Measurements from ENCODE around the gene PCSK2.

The PCSK2 gene

GRCh38 chr20:17343656-17344452, 117.0 kb downstream of the PCSK2 start:
- DNase-seq, result no peak

DNA sequence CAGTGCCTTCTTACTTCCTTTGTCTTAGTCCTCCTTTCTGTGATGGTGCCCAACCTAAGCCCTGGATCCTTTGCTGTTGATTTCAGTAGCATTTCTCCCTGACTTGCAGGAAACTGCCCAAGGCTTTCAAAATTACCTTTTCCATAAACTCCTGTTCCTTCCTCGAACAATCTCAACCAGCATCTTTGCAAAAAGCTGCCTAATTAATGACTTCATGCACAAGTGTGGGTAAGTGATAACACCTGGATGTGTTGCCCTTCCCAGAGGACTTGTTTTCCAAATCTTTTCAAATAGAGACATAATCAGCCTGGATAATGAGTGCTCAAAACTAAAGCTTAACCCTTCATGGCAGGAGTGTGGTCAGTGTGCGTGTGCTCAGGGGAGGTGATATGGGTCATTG, 118.0 kb downstream of the PCSK2 start:
- no peak for DNase-seq

GRCh38 chr20:17345321-17345720, 118.5 kb downstream of the PCSK2 start:
- DNase-seq, result no peak

GRCh38 chr20:17350321-17350720, 123.5 kb downstream of the PCSK2 start:
- DNase-seq, result no peak

- no peak for DNase-seq
Observed at GRCh38 chr20:17357238-17357637, 130.4 kb downstream of the PCSK2 start.

DNA sequence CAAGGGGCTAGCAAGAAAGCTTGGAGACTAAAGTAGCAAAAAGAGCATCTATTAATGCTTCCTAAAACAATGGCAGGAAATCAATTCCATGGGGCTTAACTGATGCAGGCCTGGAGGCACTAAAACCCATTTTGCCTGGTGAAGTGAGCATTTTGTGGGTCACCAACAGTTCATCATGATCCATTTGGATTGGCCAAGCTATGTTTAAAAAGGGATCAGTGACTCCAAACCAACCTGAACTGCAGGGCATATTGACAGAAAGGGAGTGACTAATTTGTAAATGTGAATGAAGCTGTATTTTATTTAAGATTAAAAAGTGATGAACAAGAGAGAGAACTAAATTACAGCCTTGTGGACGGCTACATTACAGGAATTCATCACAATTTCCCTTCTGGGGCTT, 132.0 kb downstream of the PCSK2 start:
- no peak for DNase-seq

GRCh38 chr20:17364681-17365080, 137.8 kb downstream of the PCSK2 start:
- DNase-seq, result no peak

GRCh38 chr20:17365831-17366230, 139.0 kb downstream of the PCSK2 start:
- no peak for DNase-seq

- no peak for DNase-seq
Observed at GRCh38 chr20:17369506-17369905, 142.7 kb downstream of the PCSK2 start.

- no peak for DNase-seq
Observed at GRCh38 chr20:17372806-17373440, 146.1 kb downstream of the PCSK2 start.

GRCh38 chr20:17374086-17374485, 147.2 kb downstream of the PCSK2 start:
- DNase-seq, result no peak

- DNase-seq, result no peak
Observed at GRCh38 chr20:17376031-17376430, 149.2 kb downstream of the PCSK2 start.

- no peak for DNase-seq
Observed at GRCh38 chr20:17377231-17377630, 150.4 kb downstream of the PCSK2 start.

DNA sequence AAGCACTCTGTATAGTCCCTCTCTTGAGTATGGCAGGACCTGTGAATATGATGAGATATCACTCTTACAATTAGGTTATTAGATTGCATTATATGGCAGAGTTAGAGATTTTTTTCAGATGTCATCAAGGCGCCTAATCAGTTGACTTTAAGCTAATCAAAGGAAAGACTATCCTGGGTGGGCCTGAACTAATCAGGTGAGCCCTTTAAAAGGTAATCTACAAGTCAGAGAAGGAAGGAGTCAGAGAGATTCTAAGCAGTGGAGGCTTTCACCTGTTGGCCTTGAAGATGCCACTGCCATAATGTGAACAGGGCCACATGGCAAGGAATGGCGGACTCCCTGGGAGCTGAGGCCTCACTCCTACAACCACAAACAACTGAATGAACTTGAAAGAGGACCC, 152.8 kb downstream of the PCSK2 start:
- DNase-seq, result no peak

DNA sequence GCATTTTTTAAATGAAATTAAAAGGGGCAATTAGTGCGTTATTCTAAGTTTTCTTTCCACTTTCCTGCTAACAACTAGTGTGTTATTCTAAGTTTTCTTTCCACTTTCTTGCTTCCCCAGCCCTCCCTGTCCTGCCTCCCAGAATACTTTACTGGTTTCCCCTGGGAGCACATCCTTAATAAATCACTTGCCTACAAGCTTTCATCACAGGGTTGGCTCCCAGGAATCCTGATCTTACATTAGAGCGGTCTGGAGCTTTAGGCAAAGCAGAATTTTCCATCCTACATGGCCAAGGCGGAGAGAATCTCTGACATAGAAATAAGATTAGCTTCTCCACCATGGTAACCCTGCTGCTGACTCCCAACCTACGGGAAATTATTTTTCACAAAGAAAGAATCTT, 154.0 kb downstream of the PCSK2 start:
- no peak for DNase-seq

DNA sequence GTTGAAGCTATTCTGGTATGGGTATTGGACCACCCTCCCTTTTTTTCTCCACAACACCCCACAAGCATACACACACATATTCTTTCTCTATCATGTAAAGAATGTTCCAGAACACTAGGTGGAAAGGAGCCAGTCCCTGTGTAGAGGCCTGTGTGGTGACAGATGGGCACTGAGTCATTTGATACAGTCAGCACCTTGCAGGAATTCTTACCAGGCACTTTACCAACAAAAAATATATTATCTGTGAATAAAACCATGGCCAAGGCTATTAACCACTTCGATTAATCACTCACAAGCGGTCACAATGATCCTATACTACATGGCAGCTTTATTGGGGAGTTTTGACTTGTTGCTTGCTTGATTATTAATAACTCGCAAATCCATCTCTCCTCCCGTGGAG, 154.9 kb downstream of the PCSK2 start:
- no peak for DNase-seq

- no peak for DNase-seq
Observed at GRCh38 chr20:17385798-17386197, 159.0 kb downstream of the PCSK2 start.

DNA sequence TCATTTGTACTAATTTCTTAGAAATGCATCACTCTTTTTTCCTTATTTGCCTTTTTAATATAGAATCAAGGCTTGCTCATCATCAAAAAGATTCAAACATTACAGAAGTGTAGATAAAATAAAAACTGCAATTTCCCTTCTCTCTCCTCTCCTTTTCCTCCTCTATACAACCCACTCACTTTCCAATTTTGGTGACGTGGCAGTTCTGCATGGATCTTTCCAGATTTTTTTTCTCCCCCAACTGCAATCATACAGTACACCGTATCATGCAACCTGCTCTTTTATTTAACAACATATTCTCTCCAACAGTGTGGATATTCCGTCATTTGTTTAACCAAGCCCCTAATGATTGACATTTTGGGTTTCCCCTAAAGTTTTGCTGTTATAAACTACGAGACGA, 163.8 kb downstream of the PCSK2 start:
- DNase-seq, result no peak

- no peak for DNase-seq
Observed at GRCh38 chr20:17391127-17391771, 164.4 kb downstream of the PCSK2 start.

DNA sequence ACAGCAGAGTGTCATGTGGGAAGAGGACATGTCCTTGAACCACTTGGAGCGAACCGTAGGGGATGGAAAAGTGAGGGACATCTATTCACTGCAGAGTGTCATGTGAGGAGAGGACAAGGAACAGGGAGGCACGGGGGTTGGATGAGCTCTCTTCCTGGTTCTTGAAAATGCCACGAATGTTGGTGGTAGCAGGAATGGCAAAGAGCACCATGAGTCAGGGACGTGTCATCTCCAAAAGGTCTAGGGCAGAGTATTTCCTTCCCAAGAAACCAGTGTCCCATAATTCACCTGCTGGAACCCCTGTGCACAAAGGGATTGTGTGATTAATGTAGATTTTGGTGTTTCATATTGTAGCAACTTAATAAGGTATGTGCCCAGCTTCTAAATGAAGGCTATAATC, 167.6 kb downstream of the PCSK2 start:
- DNase-seq, result no peak

DNA sequence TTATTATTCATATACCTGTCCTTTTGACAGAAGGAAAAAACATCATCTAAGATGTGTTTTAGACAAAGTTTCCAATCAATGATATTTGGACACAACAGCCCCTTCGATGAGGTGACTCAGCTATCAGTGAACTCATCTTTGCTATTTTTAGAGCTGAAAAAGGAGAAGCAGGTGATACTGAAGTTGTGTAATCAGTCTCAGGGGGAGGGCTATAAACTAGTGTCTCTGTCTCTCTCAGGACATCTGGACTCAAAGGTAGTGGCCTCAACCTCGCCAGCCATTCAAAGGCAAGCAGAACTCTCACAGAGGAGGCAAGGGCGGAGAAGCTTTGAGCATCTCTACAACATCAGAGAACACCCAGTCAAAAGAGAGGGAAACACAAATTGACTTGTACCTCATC, 168.9 kb downstream of the PCSK2 start:
- DNase-seq, result no peak

- DNase-seq, result no peak
Observed at GRCh38 chr20:17399303-17399985, 172.6 kb downstream of the PCSK2 start.

DNA sequence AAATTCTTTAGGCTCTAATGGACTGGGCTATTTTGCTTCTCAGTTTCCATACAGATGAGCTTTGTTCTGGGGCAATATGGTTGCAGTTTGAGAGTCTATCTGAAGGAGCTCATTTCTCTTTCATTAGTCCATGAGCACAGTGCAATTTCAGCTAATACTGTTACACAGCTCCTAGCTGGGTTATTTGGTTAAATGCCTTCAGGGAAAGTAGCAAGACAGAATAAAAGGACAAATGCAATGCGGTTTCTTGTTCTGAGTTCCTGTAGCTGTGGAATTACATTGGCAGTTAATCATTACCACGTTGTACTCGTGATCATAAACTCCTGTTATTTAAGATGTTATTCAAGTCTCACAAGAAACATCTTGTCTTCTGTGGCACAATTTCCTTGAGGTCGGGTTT, 176.6 kb downstream of the PCSK2 start:
- DNase-seq, result no peak

Data from CD4-positive, alpha-beta T cell treated with Interleukin-6 for 4 hours (primary cell).